ENCODE measurements around the gene TPX2. TPM values are rescaled to one million over a fixed set of nuclear protein-coding genes. Genes with fewer than 3 reads are reported as not detected.
A peak's percentile ranks its signal among the peaks of the same experiment; 100 is the strongest.

TPX2 gene
- total RNA-seq, 8 experiments from 2014 or later: 1.1 to 75.3 (median 6.1) TPM

- Histone ChIP-seq H3K4me3 (peak overlapping the region; percentile 48 to 92 (median 70)), H3K27ac (no peak overlapping the region)
These were observed 18.3 kb upstream of the TPX2 start for GRCh38 chr20:31720486-31721407.

GRCh38 chr20:31721408-31722256 is 17.5 kb upstream of the TPX2 start:
- in situ Hi-C loops (cut with MboI; ENCODE audit: low pct_unique_long_range_greater_than_20kb in 2 of 9, low sequenced_read_pairs in 9 of 9, unreplicated experiment in 9 of 9): loop anchor here in 2 of 9 experiments (10.0 kb wide), 2 partner anchors 57 to 87 kb away; partner anchors contain the start of gene COX4I2 (in 1 of the 2)

More at GRCh38 chr20:31720486-31721407, 18.3 kb upstream of the TPX2 start:
- 20 to 74% (median 57%) methylated on average over 1 to 3 of the region's 7 CpGs; no CpG with 5 or more reads in 3 of the 10 experiments for WGBS, 10 experiments
- peaks cover 45% of the 10 kb centered on the region in 2 donors for H3K4me1 ChIP-seq (replicated peaks in 1 of 2)
- in situ Hi-C loops (cut with MboI; ENCODE audit: low pct_unique_long_range_greater_than_20kb in 2 of 9, low sequenced_read_pairs in 9 of 9, unreplicated experiment in 9 of 9): loop anchor here in 2 of 9 experiments (10.0 kb wide), 2 partner anchors 56 to 86 kb away; partner anchors contain the start of gene COX4I2 (in 1 of the 2)
- no peak for ATAC-seq (replicated peaks in 6 of 8)

GRCh38 chr20:31722257-31723068 is 16.6 kb upstream of the TPX2 start, which contains the start of gene BCL2L1:
Gene BCL2L1, minus strand, starts transcription at chr20:31722868. Its CDS starts 650 bp downstream, at chr20:31722218.
- in situ Hi-C loops (cut with MboI; ENCODE audit: low pct_unique_long_range_greater_than_20kb in 2 of 9, low sequenced_read_pairs in 9 of 9, unreplicated experiment in 9 of 9): loop anchor here in 2 of 9 experiments (10.0 kb wide), 2 partner anchors 58 to 88 kb away; partner anchors contain the start of gene COX4I2 (in 1 of the 2)
- Histone ChIP-seq H3K4me1 (replicated peaks in 1 of 2) (peaks cover 34 to 40% of the 10 kb centered on the region in 2 donors), H3K4me3 (peak within 1 kb of the TSS; percentile 48 to 92 (median 70)), H3K27ac (peak within 1 kb of the TSS; percentile 97 to 99)
- 0 to 20% (median 5%) methylated on average over 1 to 9 of the region's 38 CpGs; no CpG with 5 or more reads in 3 of the 10 experiments for whole genome bisulfite sequencing, 10 experiments
- peak; percentile 25 to 66 (median 43) for ATAC-seq (replicated peaks in 6 of 8)

More at GRCh38 chr20:31721408-31722256, 17.5 kb upstream of the TPX2 start:
- H3K4me1 ChIP-seq (replicated peaks in 1 of 2): peaks cover 42 to 44% of the 10 kb centered on the region in 2 donors
- WGBS, 10 experiments: 14 to 100% (median 80%) methylated on average over 3 to 15 of the region's 22 CpGs; no CpG with 5 or more reads in 2 of the 10 experiments
- peak overlapping the region; percentile 97 to 99 for H3K27ac ChIP-seq
- ATAC-seq (replicated peaks in 6 of 8): no peak
- peak overlapping the region; percentile 48 to 92 (median 70) for H3K4me3 ChIP-seq

GRCh38 chr20:31723069-31723318 is 16.1 kb upstream of the TPX2 start:
- in situ Hi-C loops (cut with MboI; ENCODE audit: low pct_unique_long_range_greater_than_20kb in 2 of 9, low sequenced_read_pairs in 9 of 9, unreplicated experiment in 9 of 9): loop anchor here in 2 of 9 experiments (10.0 kb wide), 2 partner anchors 58 to 88 kb away; partner anchors contain the start of gene COX4I2 (in 1 of the 2)
- no peak for ATAC-seq (replicated peaks in 6 of 8)
- Histone ChIP-seq H3K4me1 (replicated peaks in 1 of 2) (peaks cover 29 to 35% of the 10 kb centered on the region in 2 donors), H3K4me3 (peak overlapping the region; percentile 48 to 92 (median 70)), H3K27ac (peak overlapping the region; percentile 97 to 99)
- 0% methylated on average over 1 to 9 of the region's 10 CpGs; no CpG with 5 or more reads in 6 of the 10 experiments for WGBS, 10 experiments

- WGBS, 10 experiments: 0 to 10% (median 0%) methylated on average over 2 to 10 of the region's 77 CpGs; no CpG with 5 or more reads in 5 of the 10 experiments
These were observed 15.6 kb upstream of the TPX2 start for GRCh38 chr20:31723319-31724078.

GRCh38 chr20:31731321-31731717 is 7.8 kb upstream of the TPX2 start:
- ATAC-seq (replicated peaks in 6 of 8): no peak
- 83 to 100% (median 91%) methylated on average over 1 to 4 of the region's 6 CpGs; no CpG with 5 or more reads in 4 of the 10 experiments for WGBS, 10 experiments
- in situ Hi-C loops (cut with MboI; ENCODE audit: low pct_unique_long_range_greater_than_20kb in 2 of 9, low sequenced_read_pairs in 9 of 9, unreplicated experiment in 9 of 9): no loop called here
- no peak overlapping the region for H3K4me3 ChIP-seq
- H3K27ac ChIP-seq: no peak overlapping the region
- H3K4me1 ChIP-seq (replicated peaks in 1 of 2): no peaks in the 10 kb centered on the region

More at GRCh38 chr20:31723319-31724078, 15.6 kb upstream of the TPX2 start:
- peak; percentile 86 to 95 (median 92) for ATAC-seq (replicated peaks in 6 of 8)
- in situ Hi-C loops (cut with MboI; ENCODE audit: low pct_unique_long_range_greater_than_20kb in 2 of 9, low sequenced_read_pairs in 9 of 9, unreplicated experiment in 9 of 9): loop anchor here in 2 of 9 experiments (10.0 kb wide), 2 partner anchors 59 to 89 kb away; partner anchors contain the start of gene COX4I2 (in 1 of the 2)
- Histone ChIP-seq H3K4me1 (replicated peaks in 1 of 2) (peaks cover 26 to 32% of the 10 kb centered on the region in 2 donors), H3K4me3 (peak overlapping the region; percentile 48 to 92 (median 70)), H3K27ac (peak overlapping the region; percentile 97 to 99)

GRCh38 chr20:31739550-31739977 is 474 bp downstream of the TPX2 start:
- ATAC-seq (replicated peaks in 6 of 8): peak in 2 of 8 experiments; percentile 0 to 1
- peak overlapping the region in 1 of 2 donors; percentile 77 for H3K27ac ChIP-seq
- WGBS, 10 experiments: 0 to 60% (median 0%) methylated on average over 1 to 11 of the region's 11 CpGs; no CpG with 5 or more reads in 2 of the 10 experiments
- peaks cover 4 to 8% of the 10 kb centered on the region in 2 donors for H3K4me1 ChIP-seq (replicated peaks in 1 of 2)
- H3K4me3 ChIP-seq: peak overlapping the region; percentile 53 to 87 (median 80)
- in situ Hi-C loops (cut with MboI; ENCODE audit: low pct_unique_long_range_greater_than_20kb in 2 of 9, low sequenced_read_pairs in 9 of 9, unreplicated experiment in 9 of 9): no loop called here

- in situ Hi-C loops (cut with MboI; ENCODE audit: low pct_unique_long_range_greater_than_20kb in 2 of 9, low sequenced_read_pairs in 9 of 9, unreplicated experiment in 9 of 9): no loop called here
These were observed 1.1 kb downstream of the TPX2 start for GRCh38 chr20:31740208-31740607.

GRCh38 chr20:31740656-31741323 is 1.7 kb downstream of the TPX2 start:
- 11 to 100% (median 75%) methylated on average over 1 of the region's 1 CpG; no CpG with 5 or more reads in 1 of the 10 experiments for WGBS, 10 experiments
- peaks cover 5 to 8% of the 10 kb centered on the region in 2 donors for H3K4me1 ChIP-seq (replicated peaks in 1 of 2)
- H3K27ac ChIP-seq: no peak overlapping the region
- in situ Hi-C loops (cut with MboI; ENCODE audit: low pct_unique_long_range_greater_than_20kb in 2 of 9, low sequenced_read_pairs in 9 of 9, unreplicated experiment in 9 of 9): no loop called here
- H3K4me3 ChIP-seq: peak overlapping the region in 3 of 5 donors; percentile 8 to 87 (median 86)
- ATAC-seq (replicated peaks in 6 of 8): no peak

More at GRCh38 chr20:31740208-31740607, 1.1 kb downstream of the TPX2 start:
- Histone ChIP-seq H3K4me1 (replicated peaks in 1 of 2) (peaks cover 4 to 8% of the 10 kb centered on the region in 2 donors), H3K4me3 (peak overlapping the region in 4 of 5 donors; percentile 71 to 87 (median 83)), H3K27ac (no peak overlapping the region)
- WGBS, 10 experiments: 0% methylated on average over 1 of the region's 1 CpG; no CpG with 5 or more reads in 5 of the 10 experiments
- no peak for ATAC-seq (replicated peaks in 6 of 8)

GRCh38 chr20:31746068-31746878 is 7.2 kb downstream of the TPX2 start:
- peak in 5 of 8 experiments; percentile 52 to 89 (median 78) for ATAC-seq (replicated peaks in 6 of 8)
- Histone ChIP-seq H3K4me3 (no peak overlapping the region), H3K27ac (peak overlapping the region in 1 of 2 donors; percentile 8), H3K4me1 (replicated peaks in 1 of 2) (peaks cover 16 to 23% of the 10 kb centered on the region in 2 donors)
- 0 to 100% (median 0%) methylated on average over 1 of the region's 1 CpG; no CpG with 5 or more reads in 5 of the 10 experiments for WGBS, 10 experiments
- in situ Hi-C loops (cut with MboI; ENCODE audit: low pct_unique_long_range_greater_than_20kb in 2 of 9, low sequenced_read_pairs in 9 of 9, unreplicated experiment in 9 of 9): no loop called here

Data from motor neuron (in vitro differentiated cells).